Upper lobe of left lung (tissue), 6 donors: Measurements from ENCODE around the gene POFUT2. TPM values are rescaled to one million over a fixed set of nuclear protein-coding genes. Genes with fewer than 3 reads are reported as not detected.

Source experiments
- ATAC-seq, 2 donors: fragments of 200-7000 bp; cut with Tn5 transposase; one replicate each; pipeline ENCODE4 v1.9.1; 2022; ENCODE audit warnings: mild to moderate bottlenecking in 2 of 2, moderate library complexity in 2 of 2; ENCODE audit not compliant: low FRiP score in 2 of 2
- DNase-seq, 2 donors: peaks; one replicate each; pipeline ENCODE4 v3.0.0-alpha.2; 2019 to 2020
- H3K27ac ChIP-seq, 4 donors: fragments of 200-600 bp; sonication (generic); one replicate each; pipeline ENCODE4 v1.5.1; 2016 to 2019
- H3K27me3 ChIP-seq, 4 donors: fragments of 200-600 bp; sonication (generic); one replicate each; pipeline ENCODE4 v1.5.1; 2017 to 2019
- H3K36me3 ChIP-seq, 4 donors: fragments of 200-600 bp; sonication (generic); one replicate each; pipeline ENCODE4 v1.5.1; 2016 to 2019
- H3K4me1 ChIP-seq, 4 donors: fragments of 200-600 bp; sonication (generic); one replicate each; pipeline ENCODE4 v1.5.1; 2018 to 2019
- H3K4me3 ChIP-seq, 4 donors: fragments of 200-600 bp; sonication (generic); one replicate each; pipeline ENCODE4 v1.5.1; 2017 to 2019; ENCODE audit warnings: mild to moderate bottlenecking in 2 of 4, moderate library complexity in 1 of 4
- H3K9me3 ChIP-seq, 4 donors: fragments of 200-600 bp; sonication (generic); one replicate each; pipeline ENCODE4 v1.5.1; 2018 to 2019
- EP300 ChIP-seq, 4 donors: sonication (generic); formaldehyde crosslinking; IDR thresholded peaks; one replicate each; pipeline ENCODE4 v1.5.1; 2017; ENCODE audit warnings: antibody characterized with exemption in 4 of 4, control low read depth in 2 of 4
- POLR2A ChIP-seq, 4 donors: fragments of 450-650 bp; IDR thresholded peaks; one replicate each; pipeline ENCODE4 v1.5.1; 2016 to 2017; ENCODE audit warnings: antibody characterized with exemption in 4 of 4, mild to moderate bottlenecking in 2 of 4
- POLR2AphosphoS5 ChIP-seq, 2 donors: sonication (generic); formaldehyde crosslinking; IDR thresholded peaks; one replicate each; pipeline ENCODE4 v1.5.1; 2017; ENCODE audit warnings: antibody characterized with exemption in 2 of 2
- WGBS, 2 donors: methylation state at CpG; one replicate each; pipeline ENCODE4 v1.1.5; 2017 to 2018; 5-methylcytosine and 5-hydroxymethylcytosine counted together
- total RNA-seq, 6 donors: library from RNA; depleted of rRNA in 4 of 6; stranded (reverse); fragments of >200 nt in 4 of 6; gene quantifications; one replicate each; pipeline versions ENCODE4 v1.1.0 to v1.2.1, GENCODE V29; 2016 to 2021
- TF ChIP-seq, protein P1 (sequence below), 6 experiments: fragments of 450-650 bp in 4 of 6; fragments of 200-600 bp in 2 of 6; sonication (generic) in 2 of 6; IDR thresholded peaks; one replicate each; pipeline ENCODE4 v1.5.1; 2016 to 2019; ENCODE audit warnings: antibody characterized with exemption in 6 of 6
- donor health status: DM: no; HTN: no; CAD: no; lungs with moderate emphysema.
- donor health status: DM: no; HTN: yes; CAD: no; lungs with severe emphysema.

The POFUT2 gene
- total RNA-seq, 6 donors from 2014 or later = 19.9 to 89.1 (median 32.5) TPM

GRCh38 chr21:45306453-45306831, 18.7 kb upstream of the POFUT2 start:
- Histone ChIP-seq H3K36me3 (no peaks in the 10 kb centered on the region), H3K4me3 (no peak overlapping the region), H3K27ac (peak overlapping the region; percentile 41 to 80 (median 70)), H3K9me3 (no peaks in the 10 kb centered on the region), H3K27me3 (no peaks in the 10 kb centered on the region), H3K4me1 (peaks cover 46 to 64% (median 52%) of the 10 kb centered on the region in 4 donors)
- 88 to 89% methylated on average over 14 to 18 of the region's 18 CpGs for WGBS, 2 donors
- DNase-seq = peak in 1 of 2 donors; percentile 71
- TF ChIP-seq, protein P1, sequence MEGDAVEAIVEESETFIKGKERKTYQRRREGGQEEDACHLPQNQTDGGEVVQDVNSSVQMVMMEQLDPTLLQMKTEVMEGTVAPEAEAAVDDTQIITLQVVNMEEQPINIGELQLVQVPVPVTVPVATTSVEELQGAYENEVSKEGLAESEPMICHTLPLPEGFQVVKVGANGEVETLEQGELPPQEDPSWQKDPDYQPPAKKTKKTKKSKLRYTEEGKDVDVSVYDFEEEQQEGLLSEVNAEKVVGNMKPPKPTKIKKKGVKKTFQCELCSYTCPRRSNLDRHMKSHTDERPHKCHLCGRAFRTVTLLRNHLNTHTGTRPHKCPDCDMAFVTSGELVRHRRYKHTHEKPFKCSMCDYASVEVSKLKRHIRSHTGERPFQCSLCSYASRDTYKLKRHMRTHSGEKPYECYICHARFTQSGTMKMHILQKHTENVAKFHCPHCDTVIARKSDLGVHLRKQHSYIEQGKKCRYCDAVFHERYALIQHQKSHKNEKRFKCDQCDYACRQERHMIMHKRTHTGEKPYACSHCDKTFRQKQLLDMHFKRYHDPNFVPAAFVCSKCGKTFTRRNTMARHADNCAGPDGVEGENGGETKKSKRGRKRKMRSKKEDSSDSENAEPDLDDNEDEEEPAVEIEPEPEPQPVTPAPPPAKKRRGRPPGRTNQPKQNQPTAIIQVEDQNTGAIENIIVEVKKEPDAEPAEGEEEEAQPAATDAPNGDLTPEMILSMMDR (IDR thresholded peaks at IDR 0.05) = no peak
- no peak for TF ChIP-seq POLR2AphosphoS5 (IDR thresholded peaks at IDR 0.05)
- TF ChIP-seq EP300 (IDR thresholded peaks at IDR 0.05) = no peak
- TF ChIP-seq POLR2A (IDR thresholded peaks at IDR 0.05) = no peak
- no peak for ATAC-seq

GRCh38 chr21:45305836-45306235, 18.1 kb upstream of the POFUT2 start:
- Histone ChIP-seq H3K27ac (peak overlapping the region in 3 of 4 donors; percentile 41 to 89 (median 80)), H3K4me3 (no peak overlapping the region), H3K36me3 (no peaks in the 10 kb centered on the region), H3K9me3 (no peaks in the 10 kb centered on the region), H3K4me1 (peaks cover 52 to 70% (median 59%) of the 10 kb centered on the region in 4 donors), H3K27me3 (no peaks in the 10 kb centered on the region)
- 86% methylated on average over 9 of the region's 9 CpGs for WGBS, 2 donors
- DNase-seq (no peak), ATAC-seq (no peak)
- TF ChIP-seq EP300 (IDR thresholded peaks at IDR 0.05) (no peak), POLR2AphosphoS5 (IDR thresholded peaks at IDR 0.05) (no peak), POLR2A (IDR thresholded peaks at IDR 0.05) (no peak)
- TF ChIP-seq, protein P1 (IDR thresholded peaks at IDR 0.05) = no peak

DNA sequence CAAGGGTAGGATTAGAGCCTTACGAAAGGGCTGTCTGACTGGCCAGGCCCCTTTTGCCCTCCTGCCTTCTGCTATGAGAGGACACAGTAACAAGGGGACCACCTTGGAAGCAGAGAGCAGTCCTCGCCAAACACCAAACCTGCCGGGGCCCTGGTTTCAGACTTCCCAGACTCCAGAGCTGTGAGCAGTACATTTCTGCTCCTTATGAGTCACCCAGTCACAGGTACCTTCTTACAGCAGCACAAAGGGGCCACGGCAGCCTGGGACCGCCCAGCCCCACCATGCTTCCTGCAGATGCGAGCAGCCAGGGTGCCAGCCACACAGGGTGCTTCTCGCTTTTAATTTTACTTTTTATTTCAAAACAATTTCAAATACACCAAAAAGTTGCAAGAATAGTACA, 17.2 kb upstream of the POFUT2 start:
- no peak overlapping the region for H3K4me3 ChIP-seq
- H3K4me1 ChIP-seq = peaks cover 60 to 71% (median 61%) of the 10 kb centered on the region in 4 donors
- H3K9me3 ChIP-seq = no peaks in the 10 kb centered on the region
- peak in 1 of 2 donors; percentile 69 for DNase-seq
- no peak for TF ChIP-seq POLR2A (IDR thresholded peaks at IDR 0.05)
- TF ChIP-seq EP300 (IDR thresholded peaks at IDR 0.05) = no peak
- no peak for TF ChIP-seq POLR2AphosphoS5 (IDR thresholded peaks at IDR 0.05)
- TF ChIP-seq, protein P1 (IDR thresholded peaks at IDR 0.05) = no peak
- ATAC-seq = no peak
- H3K36me3 ChIP-seq = no peaks in the 10 kb centered on the region
- WGBS, 2 donors = 79 to 86% methylated on average over 5 to 7 of the region's 7 CpGs
- no peaks in the 10 kb centered on the region for H3K27me3 ChIP-seq
- peak overlapping the region in 2 of 4 donors; percentile 80 to 89 for H3K27ac ChIP-seq

DNA sequence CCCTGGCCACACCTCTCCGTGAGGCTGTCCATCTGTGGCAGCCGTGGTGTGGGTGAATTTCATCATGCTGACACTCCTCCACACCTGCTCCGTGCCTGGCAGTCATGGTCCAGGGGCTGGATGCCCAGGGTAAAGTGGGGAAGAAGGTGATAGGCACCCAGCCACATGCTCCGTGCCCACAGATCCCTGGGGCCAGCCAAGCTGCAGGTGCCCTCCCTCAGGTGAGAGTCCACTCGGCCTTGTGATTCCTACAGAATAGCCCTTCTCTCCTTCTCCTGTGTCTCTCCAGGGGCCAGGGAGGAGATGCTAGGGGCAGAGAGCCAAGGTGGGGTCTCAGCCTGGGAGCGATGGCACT, 16.8 kb upstream of the POFUT2 start:
- H3K27me3 ChIP-seq = no peaks in the 10 kb centered on the region
- H3K4me1 ChIP-seq = peaks cover 60 to 71% (median 63%) of the 10 kb centered on the region in 4 donors
- peak overlapping the region in 3 of 4 donors; percentile 80 to 89 (median 84) for H3K27ac ChIP-seq
- no peak for DNase-seq
- ATAC-seq = no peak
- H3K36me3 ChIP-seq = no peaks in the 10 kb centered on the region
- WGBS, 2 donors = 90 to 98% methylated on average over 6 of the region's 6 CpGs
- TF ChIP-seq POLR2AphosphoS5 (IDR thresholded peaks at IDR 0.05) = no peak
- TF ChIP-seq, protein P1 (IDR thresholded peaks at IDR 0.05) = no peak
- no peaks in the 10 kb centered on the region for H3K9me3 ChIP-seq
- H3K4me3 ChIP-seq = no peak overlapping the region

DNA sequence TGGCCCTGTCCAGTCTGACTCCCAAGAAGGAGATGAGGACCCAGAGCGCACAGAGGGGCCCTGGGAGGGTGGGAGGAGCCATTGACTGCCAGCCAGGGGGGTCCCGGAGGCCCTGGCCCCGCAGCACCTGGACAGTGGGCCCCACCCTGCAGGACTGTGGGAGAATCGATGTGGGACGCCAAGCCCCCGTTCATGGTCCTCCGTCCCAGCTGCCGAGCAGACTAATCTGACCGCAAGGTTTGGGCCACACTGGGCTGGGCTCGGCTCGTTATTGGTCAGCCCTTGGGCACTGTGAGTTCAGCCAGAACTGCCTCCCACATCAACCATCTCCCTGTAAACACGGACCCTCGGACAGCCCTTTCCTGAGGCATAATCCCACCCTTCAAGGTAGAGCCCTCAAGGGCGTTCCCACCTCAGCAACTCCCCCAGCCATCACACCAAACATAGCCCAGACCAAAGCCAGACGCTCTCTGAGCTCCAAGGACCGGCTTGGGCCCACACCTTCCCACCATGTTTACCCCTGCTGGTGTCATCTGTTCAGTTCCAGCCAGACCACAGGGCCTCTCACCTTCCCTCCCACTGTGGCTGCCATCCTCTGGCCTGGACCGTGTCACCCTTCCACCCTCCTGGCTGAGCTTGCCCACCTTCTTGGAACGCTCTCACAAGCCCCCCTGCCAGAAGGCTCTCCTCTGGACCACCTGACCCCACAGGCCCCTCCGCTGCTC, 16.2 kb upstream of the POFUT2 start:
- peaks cover 54 to 71% (median 62%) of the 10 kb centered on the region in 4 donors for H3K4me1 ChIP-seq
- 94% methylated on average over 16 to 19 of the region's 19 CpGs for WGBS, 2 donors
- no peak for ATAC-seq
- H3K4me3 ChIP-seq = no peak overlapping the region
- H3K9me3 ChIP-seq = no peaks in the 10 kb centered on the region
- no peaks in the 10 kb centered on the region for H3K36me3 ChIP-seq
- peak in 1 of 2 donors; percentile 65 for DNase-seq
- no peaks in the 10 kb centered on the region for H3K27me3 ChIP-seq
- TF ChIP-seq, protein P1 (IDR thresholded peaks at IDR 0.05) = no peak
- TF ChIP-seq EP300 (IDR thresholded peaks at IDR 0.05) (no peak), POLR2A (IDR thresholded peaks at IDR 0.05) (no peak), POLR2AphosphoS5 (IDR thresholded peaks at IDR 0.05) (no peak)
- peak overlapping the region; percentile 84 to 97 (median 90) for H3K27ac ChIP-seq
